GM19324 (cell line): ENCODE data around the gene ARHGAP23.
A peak's percentile ranks its signal among the peaks of the same experiment; 100 is the strongest.

Experiments
- ATAC-seq: cut with Tn5 transposase; IDR thresholded peaks from one replicate; pipeline ENCODE4 v1.9.1; 2021; ENCODE audit warnings: mild to moderate bottlenecking, moderate library complexity; ENCODE audit not compliant: unreplicated experiment, low FRiP score

ARHGAP23 gene

DNA sequence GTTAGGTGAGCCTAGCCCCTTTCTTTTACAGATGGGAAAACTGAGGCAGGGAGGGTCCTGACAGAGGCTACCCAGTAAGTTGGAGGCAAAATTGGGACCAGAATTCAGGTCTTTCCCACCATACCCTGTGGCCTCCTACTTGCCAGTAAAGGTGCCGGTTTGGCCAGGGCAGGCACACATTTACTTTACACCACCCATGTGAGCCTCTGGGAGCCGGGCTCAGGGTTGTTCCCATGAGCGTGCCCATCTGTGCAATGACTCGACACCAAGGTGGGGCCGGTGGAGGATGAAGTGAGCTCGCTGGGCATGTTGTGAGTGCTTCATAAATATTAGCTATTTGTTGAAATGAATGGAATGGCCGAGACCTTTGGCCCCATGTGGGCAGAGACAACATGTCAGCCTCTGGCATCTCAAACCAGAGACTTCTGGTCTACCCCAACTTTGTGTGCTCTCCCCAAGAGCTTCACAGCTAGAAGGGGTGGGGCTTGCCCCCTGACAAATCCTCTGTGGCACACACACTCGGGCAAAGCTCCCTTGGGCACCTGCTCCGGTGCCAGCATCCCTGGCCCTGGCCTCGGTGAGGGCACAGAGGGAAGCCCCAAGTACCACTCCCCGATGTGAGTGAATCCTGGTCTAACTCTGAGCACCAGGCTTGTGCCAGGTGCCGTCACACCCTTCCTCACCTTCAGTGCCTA lies 117.4 kb downstream of the ARHGAP23 start:
- no peak for ATAC-seq

DNA sequence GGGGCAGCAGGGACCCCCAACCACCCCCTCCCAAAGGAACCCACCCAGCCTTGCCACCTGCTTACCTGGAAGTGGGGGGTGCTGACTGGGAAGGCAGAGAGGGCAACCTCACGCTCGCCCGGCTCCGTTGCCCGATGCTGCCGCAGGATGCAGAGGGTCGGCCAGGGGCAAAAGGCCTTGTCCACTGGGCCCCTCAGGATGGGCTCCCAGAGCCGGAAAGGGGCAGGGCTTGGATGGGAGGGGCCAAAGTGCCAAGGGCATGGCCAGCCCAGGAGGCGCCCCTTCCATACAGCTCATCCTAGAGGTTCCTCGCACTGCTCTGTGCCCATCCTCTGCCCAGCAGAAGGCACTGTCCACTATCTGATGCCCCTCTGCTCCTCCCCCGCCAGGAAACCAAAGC lies 118.1 kb downstream of the ARHGAP23 start:
- no peak for ATAC-seq

DNA sequence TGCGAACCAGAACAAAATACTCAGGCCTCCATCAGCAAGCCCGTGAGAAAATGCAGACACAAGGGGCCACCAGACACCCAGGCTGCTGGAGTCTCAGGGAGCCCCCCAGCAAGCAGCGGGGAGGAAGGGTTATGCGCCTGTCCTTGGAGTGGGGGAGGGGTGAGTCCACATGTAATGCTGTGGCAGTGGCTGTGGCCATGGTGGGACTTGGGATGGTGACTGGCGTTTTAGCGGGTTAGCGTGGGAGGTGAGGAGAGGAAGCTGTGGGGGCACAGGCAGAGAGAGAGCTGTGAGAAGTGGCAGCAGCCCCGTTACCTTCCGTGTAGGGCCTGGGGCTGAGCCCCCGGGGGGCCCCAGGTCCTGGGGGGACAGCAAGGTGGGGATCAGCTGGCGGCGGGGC lies 119.2 kb downstream of the ARHGAP23 start:
- ATAC-seq = no peak

DNA sequence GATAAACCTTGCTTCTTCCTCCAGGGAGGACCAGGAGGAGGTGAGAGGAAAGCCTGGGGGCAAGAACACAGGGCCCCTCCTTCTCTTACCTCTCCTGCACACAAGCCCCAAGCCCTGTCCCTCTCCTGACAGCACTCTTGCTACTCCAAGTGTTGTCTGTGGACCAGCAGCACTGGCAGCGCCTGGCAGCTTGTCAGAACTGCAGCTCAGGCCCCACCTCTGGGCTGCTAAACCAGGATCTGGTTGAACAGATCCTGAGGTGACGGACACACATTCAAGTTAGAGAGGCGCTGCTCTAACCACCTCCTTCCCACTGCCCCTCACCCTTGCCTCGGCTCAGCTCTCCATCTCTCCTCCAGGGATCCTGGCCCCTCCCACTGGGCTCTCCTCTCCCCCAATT lies 121.0 kb downstream of the ARHGAP23 start:
- no peak for ATAC-seq

DNA sequence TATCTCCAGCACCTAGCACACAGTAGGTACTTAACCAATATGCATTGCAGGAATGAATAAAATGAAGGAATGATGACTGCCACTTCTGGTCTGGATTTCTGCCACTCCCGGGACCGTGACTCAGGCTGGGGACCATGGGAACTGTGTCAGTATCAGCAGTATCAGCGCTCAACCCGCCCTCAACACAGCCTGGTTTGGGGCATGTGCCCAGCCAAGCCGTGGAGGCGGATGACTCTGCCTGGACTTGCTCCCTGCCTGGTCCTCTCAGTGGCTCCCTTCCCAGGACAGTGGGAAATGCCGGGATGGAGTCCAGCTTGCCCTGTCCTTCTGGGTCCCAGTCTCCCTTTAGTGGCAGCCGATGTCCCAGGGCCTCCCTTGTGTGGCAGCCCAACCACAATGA lies 122.4 kb downstream of the ARHGAP23 start:
- no peak for ATAC-seq

DNA sequence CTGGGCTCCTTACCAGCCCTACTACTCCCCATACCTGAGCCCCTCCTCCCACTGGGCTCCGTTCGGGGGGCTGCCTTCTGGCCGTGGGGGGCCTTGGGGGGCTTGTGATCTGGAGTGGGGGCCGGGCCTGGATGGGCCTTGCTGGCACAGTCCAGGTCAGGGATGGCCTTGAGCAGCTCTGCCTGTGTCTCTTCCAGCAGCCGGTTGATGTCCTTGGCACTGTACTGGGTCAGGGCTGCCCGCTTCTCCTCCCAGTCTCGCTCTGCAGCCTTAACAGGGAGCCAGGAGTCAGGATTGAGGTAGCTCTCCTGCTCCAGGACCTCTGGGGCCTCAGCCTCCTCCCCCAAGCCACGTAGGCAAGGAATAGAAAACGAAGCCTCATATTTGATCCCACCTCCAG lies 122.9 kb downstream of the ARHGAP23 start:
- no peak for ATAC-seq

DNA sequence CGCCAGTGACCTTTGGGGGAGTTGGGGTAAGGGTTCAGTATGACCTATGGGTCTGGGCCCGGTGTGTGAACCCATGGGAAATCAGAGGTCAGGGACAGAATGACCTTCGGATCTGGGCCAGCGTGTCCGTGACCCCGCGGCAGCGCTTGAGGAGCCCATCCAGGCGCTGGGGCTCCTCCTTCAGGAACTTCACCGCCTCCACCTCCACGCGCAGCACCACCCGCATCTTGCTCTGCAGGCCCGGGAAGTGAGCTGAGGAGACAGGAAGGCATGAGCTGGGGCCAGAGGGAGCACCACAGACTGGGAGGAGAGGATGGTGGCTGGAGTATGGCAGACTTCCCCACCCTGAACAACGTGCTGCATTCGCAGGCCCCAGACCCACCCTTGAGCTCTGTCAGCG lies 124.1 kb downstream of the ARHGAP23 start:
- ATAC-seq = no peak

DNA sequence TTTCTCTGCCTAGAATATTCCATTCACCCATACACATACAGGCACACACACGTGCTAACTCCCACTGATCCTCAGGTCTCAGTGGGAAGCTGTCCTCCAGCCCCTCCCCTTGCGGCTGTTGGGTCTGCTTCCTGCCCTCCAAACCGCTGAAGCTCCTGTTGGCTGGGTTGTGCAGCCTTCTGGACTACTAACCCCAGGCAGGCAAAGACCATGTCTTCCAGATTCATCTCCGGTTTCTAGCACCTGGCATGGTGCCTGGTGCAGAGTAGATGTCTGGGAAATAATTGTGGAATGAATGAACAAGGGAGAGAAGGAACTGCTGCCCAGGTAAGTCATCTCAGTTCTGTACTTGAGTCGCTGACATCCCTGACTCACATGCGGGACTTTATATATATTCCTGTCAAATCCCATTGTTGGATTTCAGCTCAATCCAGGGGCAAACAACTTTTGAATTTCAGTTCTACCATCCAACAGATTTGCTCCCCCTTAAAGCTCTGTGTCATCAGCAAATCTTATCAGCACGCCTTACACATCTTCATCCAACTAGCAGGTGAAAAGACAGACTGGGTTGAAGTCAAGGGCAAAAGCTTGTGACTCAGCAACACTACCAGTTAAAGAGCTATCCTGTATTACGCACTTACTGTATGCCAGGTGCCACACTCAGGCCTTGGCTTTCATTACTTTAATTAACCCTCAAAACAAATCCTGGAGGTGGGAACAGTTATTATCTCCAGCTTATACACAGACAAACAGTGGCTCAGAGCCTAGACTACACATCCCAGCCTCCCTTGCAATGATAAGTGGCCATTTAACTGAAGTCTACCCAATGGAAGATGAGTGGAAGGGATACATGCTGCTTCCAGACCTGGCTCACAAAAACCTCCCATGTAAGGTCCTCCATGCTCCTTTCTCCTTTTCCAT lies 126.4 kb downstream of the ARHGAP23 start:
- no peak for ATAC-seq

DNA sequence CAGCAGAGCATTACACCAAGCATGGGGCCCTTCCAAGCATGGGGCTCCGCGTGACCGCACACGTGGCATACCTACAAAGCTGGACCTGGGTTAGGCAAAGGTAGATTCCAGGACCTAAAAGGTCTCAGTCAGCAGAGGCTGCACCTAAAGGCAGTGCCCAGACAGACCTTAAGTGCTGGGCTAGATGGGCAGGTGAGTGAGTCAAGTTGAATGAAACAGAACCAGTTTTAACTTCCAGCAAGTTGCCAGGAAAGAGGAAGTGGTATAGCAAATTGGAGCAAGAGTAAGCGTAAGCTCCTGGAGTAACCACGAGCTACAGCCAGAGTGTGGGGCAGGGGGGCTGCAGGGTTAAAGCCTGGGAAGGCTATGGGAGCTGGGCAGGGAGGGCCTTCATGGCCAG lies 128.0 kb downstream of the ARHGAP23 start:
- ATAC-seq = no peak

DNA sequence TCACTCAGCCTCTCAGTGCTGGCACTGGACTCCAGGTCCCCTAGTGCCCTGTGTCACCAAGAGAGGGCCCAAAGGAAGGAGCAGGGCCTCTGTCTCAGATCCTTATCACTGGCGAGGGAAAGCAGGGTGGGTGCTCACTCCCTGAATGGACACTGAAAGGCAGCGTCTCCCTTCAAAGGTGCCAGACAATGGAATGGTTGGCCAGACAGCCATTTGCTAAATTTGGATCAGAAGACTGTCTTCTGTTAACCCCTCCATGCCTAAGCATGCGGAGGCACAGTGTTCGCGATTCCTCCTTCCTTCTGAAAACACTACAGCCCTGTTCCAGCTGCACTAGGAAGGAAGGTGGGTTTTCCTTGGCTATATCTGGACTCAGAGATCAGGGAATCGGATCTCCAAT lies 129.1 kb downstream of the ARHGAP23 start:
- ATAC-seq = no peak

DNA sequence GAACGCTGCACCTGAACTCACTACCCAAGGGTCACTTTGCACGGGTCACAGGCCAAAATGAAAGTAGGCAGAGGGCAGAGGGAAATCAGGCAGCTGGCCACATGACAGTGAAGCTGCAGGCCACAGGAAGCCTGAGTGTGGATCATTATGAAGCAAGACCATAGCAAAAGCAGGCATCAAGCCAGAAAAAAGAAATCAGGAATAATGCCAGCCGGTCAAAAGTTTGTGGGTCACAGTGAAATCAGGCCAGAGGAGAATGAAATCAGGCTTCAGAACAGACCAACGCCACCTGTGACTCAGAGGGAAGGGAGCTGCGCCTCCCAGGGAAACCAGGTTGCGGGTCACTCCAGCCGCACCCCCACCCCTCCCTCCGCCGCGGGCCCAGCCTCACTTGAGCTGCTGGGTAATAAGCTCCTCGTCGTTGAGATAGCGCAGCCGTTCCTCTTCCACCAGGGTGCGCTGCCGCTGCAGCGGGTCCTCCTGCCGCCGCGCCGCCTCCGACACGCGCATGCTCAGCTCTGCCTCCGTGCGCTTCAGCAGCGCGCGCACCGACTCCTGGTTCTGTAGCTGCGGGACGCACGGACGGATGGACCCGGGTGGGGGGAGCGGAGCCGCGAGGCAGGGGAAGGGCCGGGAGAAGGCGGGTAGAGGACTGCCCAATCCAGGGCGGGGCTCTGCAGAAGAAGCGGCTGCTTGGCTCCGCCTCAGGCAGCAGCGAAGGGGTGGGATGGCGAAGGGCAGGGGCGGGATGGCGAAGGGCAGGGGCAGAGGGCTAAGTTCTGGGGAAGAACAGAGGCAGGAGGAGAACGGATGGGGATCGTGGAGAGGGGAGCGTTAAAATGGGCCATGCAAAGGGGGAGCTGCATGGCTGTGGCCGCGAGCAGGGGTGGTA lies 129.8 kb downstream of the ARHGAP23 start:
- peak; percentile 58 for ATAC-seq

DNA sequence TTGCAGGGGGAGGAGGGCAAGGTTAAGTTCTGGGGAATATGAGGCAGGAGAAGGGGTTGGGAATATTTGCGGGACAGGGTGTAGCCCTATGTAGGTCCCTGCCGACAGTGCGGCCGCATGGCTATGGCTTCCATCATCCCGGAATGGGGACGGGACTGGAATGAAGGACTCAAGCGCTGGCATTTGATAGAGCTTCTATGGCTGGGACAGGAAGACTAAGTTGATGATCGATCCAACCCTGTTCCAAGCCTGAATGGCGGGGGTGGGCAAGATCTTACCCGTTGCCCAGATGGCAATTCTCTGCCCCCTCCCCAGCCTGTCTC lies 130.4 kb downstream of the ARHGAP23 start:
- no peak for ATAC-seq

DNA sequence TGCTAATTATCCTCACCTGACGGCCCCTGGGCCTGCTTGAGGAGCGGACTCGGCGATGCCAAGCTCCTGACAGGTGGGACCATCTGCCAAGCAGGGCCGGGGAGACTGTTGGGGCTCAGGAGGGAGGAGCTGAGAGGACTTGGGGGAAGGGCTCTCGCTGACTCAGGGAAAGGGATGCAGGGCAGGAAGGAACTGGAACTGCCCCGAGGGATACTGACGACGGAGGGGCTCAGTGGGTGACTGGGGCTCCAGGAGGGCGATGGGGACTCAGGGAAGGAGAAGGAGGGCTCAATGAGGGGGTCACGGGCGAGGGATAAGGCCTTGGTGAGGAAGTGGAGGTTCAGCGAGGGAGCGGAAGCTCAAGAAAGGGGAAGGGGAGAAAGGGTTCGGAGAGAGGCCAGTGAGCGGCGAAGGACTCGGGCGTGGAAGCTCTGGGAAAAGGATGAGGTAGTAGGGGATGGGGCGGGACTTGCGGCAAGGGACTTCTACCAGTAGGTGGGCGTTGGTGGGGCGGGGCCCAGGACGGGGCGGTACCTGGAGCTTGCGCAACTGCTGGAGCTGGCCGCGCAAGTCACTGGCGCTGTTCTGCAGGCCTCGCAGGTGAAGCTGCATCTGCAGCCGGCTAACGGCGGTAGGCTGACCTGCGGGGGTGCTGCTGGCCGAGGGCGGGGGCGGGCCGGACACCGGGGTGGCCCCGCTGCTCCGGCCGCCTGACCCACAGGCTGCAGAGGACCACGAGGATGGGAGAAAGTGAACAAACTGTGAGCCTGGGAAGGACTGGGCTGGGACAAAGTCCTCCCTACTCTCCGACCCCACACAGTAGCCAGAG lies 131.0 kb downstream of the ARHGAP23 start:
- ATAC-seq = peak; percentile 45

DNA sequence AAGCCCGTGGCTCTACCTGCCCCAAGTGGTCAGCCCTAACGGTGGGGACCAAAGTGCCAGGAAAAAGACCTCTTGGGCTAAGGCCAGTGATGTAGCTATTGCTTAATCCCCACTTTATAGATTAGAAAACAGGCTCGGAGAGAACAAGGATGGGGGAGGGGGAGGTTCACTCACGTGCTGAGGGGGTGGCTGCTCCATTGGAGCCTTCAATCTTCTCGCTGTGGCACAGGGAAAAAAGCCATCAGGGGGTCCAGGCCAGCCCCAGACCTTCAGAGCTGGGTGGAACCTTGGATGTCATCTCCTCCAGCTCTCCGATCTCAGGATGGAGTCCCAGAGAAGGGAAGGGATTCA lies 131.6 kb downstream of the ARHGAP23 start:
- ATAC-seq = no peak

DNA sequence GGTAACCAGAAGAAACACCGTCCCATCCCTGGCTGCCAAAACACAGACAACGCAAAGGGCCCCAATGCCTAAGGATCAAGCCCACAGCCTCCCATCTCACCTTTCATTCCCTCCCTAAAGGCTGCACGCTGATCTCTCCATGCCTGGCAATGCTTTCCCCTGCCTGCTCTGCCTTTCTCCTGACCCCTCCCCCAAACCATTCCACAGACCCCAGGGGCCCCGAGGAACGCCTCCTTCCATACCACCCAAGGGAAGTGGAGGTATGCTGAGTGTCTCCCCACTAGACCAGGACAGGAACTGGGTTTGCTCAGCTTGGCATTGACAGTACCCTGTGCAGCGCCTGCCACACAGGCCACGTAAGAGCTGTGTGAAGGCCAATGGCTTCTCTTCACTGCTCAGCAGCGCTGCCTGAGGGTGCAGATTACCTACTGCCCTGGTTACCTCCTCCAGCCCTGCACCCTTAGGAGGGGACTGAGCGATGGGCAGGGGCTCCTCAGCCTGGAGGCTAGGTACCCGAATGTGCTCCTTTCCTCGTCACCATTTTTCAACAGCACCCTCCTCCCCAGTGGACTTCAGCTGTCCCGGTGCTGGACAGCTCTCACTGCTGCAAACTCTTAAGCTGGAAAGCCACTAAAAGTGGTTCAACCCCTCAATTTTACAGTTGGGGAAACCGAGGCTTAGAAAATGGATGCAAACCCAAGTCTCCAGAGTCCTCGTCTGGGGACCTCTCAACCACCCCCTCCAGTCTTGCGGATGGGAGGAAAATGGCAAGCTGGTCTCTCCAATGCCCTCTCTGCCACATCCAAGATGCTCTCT lies 132.4 kb downstream of the ARHGAP23 start:
- no peak for ATAC-seq

DNA sequence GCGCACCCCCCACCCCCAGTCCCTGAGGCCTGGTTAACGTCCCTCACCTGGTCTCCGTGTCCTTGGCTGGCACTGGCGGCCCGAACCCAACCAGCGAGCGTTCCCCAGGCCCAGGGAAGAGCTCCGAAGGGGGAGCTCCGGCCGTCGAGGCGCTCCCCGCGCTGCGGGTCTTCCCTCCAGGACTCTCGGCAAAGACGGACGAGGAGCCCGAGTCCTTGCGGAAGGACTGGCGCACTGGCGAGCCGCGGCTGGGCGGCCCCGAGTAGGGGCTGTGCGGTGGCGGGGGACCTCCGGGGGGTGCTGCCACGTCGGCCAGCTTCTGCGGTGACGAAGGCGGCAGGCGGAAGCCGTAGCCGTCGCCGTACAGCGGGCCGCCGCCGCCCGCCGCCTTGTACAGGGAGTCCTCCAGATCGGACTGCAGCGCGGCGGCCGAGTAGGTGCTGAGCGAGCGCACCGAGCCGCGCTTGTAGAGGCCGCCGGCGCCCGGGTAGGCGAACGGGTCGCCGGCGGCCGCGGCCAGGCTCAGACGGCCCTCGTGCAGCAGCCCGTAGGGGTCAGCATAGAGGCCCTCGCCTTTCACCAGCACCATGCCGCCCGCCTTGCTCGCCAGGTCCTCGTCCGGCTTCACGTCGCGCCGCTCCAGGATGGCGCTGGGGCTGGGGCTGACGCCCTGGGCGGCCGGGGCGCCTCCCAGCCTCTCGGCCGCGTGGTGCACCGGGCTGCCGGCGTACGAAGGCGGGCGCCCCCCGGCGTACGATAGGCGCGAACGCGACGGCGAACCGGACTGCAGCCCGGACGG lies 133.4 kb downstream of the ARHGAP23 start:
- ATAC-seq = no peak
